HG03159 (cell line): ENCODE measurements around the gene HSPA1B.
A peak's percentile ranks its signal among the peaks of the same experiment; 100 is the strongest.
"Not testable (repeated sequence)": the region's sequence is repeated elsewhere in the genome, so short reads cannot be mapped to it uniquely, and the experiment has no call there.

ENCODE experiments used
- ATAC-seq: cut with Tn5 transposase; IDR thresholded peaks from one replicate; pipeline ENCODE4 v1.9.1; 2021; ENCODE audit warnings: mild to moderate bottlenecking, moderate library complexity; ENCODE audit not compliant: unreplicated experiment

HSPA1B gene

DNA sequence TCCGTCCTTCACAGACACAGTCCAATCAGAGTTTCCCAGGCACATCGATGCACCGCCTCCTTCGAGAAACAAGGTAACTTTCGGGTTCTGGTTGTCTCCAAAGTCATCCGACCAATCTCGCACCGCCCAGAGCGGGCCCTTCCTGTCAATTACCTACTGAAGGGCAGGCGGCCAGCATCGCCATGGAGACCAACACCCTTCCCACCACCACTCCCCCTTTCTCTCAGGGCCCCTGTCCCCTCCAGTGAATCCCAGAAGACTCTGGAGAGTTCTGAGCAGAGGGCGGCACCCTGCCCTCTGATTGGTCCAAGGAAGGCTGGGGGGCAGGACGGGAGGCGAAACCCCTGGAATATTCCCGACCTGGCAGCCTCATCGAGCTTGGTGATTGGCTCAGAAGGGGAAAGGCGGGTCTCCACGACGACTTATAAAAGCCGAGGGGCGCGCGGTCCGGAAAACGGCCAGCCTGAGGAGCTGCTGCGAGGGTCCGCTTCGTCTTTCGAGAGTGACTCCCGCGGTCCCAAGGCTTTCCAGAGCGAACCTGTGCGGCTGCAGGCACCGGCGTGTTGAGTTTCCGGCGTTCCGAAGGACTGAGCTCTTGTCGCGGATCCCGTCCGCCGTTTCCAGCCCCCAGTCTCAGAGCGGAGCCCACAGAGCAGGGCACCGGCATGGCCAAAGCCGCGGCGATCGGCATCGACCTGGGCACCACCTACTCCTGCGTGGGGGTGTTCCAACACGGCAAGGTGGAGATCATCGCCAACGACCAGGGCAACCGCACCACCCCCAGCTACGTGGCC is at the start of gene HSPA1B:
TSS of gene HSPA1B (plus strand) at position 453 of the 794 bp plus-strand sequence. CDS start at position 666, 213 bp downstream.
- ATAC-seq: peak; percentile 60

DNA sequence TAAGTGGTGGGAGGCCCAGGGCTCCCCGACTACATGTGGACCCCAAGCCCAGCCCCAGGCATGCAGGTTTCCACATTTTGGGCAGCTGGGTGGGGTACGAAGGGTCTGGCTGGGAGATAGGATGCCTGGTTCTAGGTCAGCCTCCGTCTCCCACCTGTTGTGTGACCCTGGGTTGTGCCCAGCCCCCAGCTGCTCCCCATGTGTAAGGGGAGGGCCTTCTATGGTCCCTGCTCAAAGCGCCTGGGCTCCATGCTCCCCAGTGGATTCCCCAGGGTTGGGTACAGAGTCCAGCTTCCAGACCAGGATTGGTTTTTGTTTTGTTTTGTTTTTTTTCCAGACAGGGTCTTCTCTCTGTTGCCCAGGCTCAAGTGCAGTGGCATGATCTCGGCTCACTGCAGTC is 49.3 kb upstream of the HSPA1B start:
- ATAC-seq: no peak

DNA sequence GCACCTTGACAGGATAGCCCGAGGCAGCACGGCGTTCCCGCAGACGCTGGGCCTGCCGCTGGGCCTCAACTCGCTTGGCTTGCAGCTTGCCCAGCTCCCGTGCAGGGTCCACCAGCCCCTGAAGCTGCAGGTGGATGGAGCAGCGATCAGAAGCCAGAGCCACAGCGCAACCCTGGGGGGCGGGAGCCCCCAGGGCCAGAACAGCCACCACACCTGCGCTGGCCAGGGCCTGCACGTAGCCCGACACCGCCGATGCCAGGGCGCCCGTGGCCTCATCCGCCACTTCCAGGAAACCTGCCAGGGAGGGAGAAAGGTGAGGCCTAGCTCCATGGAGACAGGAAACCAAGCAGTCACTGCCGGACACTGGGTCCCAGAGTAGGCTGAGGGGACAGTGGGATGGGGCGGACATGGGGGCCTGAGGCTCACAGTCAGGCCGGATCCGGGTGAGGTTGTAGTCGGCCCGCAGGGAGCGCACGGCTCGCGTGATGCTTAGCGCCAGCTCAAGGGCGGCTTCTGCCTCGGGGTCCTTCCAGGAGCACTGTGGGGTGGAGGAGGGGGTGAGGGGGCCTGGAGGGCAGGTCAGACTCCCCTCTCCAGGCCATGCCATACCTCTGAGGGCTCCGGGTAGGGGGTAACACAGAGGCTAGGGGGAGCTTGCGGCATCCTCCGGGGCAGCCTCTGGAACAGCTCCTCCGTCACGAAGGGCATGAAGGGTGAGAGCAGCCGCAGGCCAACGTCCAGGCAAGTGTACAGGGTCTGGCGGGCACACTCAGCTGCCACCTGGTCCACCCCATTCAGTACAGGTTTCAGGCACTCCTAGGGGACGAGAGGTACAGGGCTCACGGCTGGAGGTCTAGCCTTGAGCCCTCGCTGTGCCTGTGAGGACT is 48.3 kb upstream of the HSPA1B start:
- no peak for ATAC-seq

DNA sequence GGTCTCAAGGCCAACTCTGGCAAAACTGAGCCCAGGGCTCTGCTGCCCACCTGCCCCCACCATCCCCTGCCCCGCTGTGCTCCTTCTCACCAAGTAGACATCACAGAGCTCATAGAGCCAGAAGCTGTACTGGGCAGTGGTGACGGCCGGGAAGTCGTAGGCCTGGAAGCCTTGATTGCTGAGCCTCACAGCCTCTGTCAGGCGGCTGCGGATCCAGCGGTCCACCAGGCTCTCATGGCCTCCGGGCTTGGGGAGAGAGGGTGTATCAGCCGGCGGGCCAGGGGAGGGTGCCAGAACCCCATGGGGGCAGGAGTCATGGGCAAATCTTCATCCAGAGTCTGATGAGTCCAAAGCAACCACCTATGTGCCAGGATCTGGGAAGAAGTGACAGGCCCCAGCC is 47.6 kb upstream of the HSPA1B start:
- no peak for ATAC-seq

DNA sequence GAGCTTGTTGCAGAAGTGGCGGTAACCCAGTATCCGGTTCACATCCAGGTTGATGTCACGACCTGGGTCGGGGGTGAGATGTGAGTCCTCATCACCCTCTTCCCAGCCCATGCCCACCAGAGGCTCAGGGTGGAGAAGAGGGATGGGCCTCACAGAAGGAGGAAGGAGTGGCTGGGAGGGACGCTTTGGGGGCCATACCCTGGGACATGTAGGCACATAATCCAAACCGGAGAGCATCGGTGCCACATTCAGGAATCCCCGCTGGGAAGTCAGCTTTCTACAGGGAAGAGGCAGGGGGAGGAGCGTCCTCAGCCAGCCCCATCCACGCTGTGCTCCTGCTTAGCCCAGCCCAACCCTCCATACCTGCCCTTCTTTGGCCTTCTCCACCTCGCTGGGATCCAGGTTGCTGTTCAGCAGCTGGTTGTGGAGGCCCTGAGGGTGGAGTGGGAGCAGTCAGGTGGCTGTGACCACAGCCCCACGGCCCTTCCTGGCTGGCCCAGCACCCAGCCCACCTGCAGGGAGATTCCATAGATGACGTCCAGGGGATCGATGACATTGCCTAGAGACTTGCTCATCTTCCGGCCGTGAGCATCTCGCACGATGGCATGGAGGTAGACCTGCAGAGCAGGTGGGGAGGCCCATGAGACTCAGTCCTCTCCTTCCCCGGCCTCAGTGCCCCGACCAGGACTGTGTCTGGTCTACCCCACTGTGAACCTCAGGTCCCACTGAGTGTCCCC is 46.9 kb upstream of the HSPA1B start:
- ATAC-seq: no peak

DNA sequence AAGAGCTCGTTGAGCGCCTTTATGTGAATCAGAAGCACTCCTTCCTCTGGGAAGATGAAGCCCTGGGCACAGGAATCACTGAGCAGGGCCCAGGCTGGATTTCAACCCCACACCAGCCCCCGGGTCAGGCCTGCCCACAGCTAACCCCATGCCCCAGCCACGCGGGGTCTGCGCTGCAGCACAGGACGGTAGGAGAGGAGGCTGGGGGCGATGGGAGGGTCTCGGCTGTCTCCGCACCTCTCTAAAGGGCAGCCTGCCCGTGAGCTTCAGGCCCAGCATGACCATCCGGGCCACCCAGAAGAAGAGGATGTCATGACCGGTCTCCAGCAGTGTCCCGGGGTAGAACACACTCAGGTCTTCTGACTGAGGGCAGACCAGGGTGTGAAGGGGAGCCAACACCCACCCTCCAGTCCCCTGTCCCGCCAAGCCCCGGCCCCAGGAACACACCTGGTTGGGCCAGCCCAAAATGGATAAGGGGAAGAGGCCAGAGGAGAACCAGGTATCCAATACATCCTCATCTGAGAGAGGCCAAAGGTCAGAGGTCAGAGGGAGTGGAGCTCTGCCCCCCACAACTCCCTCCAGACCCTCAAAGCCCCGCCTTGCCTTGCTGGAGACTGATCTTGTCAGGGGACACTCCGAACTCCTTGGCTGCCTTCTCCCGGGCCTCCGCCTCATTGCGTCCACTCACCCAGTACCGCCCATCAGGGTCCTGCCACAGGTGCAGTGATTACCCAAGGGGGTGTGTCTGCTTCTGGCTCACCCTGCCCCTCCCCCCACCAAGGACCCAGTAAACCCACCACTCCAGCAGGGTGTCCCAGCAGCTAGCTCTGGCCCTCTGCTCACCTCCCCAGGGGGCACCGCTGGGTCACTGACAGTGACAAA is 46.1 kb upstream of the HSPA1B start:
- ATAC-seq: no peak

DNA sequence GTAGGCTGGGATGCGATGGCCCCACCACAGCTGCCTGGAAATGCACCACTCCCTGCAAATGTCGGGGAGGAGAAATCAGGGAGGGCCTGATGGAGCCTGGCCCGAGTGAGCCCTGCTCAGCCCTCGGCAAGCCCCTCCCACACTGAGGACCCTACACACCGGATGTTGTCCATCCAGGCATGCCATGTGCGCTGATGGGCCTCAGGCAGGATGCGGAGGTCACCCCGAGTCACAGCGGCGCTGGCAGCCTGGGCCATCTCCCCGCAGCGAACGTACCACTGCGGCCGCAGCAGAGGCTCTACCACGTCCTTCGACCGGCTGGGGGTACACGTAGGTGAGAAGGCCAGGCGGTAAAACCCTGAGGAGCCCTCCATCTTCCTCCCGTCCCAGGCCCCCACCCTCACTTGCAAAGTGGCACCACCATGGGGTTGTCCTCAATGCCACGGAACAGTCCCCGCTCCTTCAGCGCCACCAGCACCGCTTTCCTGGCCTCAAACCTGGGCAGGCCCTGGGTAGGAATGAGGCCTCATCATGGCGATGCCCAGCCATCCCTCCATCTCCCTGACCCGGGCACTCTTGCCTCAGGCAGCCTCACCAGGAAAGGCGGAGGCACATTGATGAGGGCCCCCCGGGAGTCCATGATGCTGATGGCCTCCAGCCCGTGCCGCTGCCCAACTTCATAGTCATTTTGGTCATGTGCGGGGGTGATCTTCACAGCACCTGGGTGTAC is 45.2 kb upstream of the HSPA1B start:
- ATAC-seq: no peak

DNA sequence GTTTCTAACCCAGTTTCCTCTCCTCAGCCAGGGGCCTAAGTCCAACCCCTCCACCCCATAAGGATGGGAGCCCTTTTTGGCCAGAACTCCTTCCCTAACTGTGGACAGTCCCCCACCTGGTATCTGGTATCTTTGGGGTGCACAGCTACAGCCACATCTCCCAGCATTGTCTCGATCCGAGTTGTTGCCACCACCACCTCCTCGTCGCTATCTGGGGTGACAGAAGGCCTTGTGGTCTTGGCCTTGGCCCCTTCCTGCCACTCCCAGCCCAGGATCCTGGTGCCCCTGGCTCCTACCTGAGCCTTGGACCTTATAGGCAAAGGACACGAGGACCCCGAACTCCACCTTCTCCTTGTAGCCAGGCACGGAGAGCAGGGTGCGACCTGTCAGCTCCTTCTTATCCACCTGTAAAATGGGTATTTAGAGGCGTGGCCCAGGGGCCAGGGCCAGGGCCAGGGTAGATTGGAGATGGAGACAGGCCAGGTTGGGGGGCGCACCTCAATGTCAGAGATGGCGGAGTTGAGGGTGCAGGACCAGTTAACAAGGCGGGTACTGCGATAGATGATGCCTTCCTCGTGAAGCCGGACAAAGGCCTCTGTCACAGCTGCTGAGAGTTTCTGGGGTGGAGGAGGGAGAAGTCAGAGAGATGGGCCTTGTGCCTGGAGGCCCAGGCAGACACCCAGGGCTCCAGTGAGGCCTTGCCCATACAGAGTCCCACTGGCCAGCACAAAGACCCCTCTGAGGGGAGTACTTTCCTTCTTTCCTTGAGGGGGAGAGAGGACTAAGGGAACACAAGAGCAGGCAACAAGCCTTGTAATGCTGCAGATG is 43.2 kb upstream of the HSPA1B start:
- no peak for ATAC-seq

DNA sequence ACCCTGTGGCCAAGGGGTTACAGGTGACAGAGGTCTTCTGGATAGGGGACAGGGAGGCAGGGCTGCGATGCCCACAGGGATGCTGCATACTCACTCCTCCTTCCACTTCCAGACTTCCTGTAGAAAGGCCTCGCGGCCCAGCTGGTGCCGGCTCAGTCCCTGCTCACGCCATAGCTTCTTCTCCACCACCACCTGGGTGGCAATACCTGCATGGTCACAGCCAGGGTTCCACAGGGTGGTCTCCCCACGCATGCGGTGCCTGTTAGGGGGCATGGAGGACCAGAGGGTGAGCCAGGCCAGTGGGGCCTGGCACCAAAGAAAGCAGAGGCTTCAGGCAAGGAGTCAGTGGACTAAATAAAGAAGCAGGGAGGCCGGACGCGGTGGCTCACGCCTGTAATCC is 42.1 kb upstream of the HSPA1B start:
- ATAC-seq: no peak

DNA sequence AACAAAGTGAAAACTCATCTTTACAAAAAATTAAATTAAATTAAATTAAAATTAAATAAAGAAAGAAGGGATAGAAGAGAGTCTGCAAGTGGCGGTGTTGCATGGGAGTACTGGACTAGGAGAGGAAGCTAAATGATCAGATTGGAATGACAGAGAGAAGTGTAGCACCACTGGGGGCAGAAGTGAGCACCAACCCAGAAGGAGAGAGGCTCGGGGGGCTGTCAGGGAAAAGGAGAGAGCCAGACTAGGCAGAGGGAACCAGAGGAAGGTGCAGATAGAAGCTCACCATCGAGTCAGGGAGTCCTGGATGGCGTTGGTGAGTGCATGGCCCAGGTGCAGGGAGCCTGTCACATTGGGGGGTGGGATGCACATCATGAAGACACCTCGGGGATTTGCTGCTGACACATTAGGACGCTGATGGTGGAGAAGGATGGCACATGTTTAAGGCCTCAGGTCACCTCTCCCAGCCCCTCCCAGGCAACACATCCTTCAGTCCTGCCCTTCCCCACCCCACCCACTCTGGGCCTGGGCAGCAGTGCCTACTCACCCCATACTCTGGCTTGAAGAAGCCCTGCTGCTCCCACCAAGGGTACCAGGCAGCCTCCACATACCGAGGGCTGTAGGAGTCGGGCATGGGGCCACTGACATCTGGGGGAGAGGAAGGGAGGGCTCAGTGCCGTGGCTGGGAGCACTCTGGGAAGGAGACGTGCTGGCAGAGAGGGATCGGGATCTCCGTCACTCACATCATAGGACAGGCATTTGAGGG is 36.0 kb upstream of the HSPA1B start:
- no peak for ATAC-seq

DNA sequence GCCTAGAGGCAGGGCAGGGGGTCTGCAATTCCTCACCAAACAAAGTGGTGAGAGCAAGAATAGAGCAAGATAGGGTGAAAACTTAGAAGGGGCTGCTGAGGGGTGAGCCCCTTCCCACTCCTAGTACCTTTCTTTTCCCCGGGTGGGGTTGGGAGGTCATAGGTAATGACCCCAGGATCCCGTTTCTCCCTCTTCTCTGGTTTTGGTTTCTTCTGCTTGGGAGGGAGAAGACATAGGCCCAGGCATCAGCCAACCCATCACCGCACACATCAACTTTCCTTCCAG is 35.5 kb upstream of the HSPA1B start:
- no peak for ATAC-seq

DNA sequence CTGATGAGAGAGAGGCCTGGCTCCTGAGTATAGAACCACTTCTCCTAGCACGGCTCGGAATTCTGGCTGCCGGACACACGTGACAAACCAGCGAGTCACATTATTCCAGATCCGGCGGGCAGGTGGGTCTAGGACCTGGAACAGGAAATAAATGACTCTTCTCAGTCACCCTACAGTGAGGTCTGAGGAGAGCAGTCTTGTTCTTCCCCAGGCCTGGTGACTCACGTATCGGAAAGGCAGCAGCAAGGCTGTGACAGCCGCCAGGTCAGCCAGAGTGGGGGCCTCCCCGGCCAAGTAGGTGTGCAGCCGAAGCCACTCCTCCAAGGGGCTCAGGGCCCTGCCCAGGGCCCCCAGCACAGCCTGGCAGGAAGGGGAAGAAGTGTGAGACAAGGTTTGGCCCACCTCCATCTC is 34.8 kb upstream of the HSPA1B start:
- ATAC-seq: no peak

DNA sequence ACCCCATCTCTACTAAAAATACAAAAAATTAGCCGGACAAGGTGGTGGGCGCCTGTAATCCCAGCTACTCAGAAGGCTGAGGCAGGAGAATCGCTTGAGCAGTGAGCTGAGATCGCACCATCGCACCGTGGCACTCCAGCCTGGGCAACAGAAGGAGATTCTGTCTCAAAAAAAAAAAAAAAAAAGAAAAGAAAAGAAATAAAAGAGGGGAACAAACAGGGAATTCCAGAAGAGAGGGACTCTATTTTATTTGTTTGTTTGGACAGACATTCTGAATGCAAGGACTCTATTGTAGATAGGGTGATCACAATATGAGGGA is 33.7 kb upstream of the HSPA1B start:
- not testable (repeated sequence) for ATAC-seq

DNA sequence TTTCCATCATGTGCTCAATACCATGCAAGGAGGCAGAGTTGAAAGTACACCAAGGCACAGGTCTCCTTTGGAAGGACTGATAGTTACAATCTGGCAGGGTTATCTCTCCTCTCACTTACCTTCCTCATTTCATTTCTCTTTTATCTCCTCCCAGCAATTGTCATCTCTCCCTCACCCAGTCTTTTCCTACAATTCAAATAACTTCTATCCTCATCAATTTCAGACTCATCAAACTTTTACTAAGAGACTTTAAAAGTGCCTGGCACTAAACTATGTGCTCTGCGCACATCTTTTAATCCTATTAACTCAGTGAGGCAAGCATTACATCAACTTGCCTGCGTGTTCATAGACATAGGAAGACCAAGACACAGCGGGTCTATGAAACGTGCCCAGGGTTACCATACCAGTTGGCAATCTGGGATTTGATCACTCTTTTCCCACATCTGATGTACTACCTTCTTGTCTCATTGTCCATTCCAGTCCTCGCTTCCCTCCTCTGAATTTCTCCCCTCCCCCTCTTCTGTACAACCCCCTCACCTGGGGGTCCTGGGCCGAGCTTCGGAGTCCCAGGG is 33.2 kb upstream of the HSPA1B start:
- no peak for ATAC-seq

DNA sequence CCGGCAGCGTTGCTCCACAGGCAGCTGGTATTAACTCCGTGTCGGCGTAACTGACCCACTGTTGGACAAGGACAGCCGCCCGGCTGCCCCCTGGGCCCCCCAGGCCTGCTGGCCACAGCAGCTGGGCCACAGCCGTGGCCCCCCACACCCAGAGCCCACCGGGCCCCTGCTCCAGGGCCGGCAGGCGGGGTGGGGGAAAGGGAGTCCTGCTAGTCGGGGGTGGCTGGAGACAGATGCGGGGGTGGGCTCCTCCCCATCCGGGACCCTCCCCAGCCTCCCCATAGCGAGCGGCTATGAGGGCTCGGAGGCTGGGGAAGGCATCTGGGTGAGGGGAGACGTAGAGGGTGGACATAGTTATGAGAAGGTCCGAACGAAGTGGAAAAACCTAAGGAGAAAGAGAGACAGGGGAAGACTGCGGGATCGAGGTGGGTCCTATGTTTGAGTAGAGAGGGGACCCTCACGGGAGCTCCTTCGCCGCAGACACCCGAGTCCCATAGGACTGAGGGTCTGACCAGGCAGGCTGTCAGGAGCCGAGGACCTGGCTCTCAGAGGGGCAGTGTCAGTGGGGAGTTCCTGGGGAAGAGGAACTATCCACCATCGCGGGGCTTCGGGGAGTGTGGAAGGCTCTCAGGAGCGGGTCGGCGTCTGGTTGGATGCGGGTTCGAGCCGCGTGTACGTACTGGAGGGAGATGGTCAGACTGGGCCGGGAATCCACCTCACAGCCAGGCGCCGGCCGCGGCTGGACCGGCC is 32.5 kb upstream of the HSPA1B start:
- ATAC-seq: no peak

DNA sequence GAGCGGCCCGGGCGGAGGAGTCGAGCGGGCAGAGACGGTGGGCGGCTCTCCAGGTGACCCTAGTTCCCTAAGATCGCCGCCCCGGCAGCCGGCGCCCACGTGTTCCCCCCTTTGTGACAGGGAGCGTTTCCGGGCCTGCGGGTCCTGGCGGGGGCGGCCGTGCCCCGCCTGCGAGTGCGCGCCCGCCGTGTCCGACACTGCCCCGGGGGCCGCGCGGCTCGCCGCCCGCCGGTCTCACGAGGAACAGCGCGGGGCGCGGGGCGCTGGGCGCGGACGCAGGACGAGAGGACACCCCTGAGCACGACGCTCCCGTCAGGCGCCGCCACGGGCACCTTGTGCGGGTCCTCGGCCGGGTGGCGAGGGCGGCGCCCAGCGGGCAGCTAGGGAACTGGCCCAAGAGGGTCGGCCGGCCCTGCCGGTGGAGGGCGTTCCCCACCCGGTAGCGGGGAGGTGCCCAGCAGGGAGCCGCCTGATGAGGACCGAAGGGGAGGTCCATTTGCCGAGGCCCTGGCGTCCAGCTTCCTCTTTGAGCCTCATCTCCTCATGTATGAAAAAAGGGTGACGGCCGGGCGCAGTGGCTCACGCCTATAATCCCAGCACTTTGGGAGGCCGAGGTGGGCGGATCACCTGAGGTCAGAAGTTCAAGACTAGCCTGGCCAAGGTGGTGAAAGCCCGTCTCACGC is 31.8 kb upstream of the HSPA1B start, which contains the start of gene VARS1:
TSS of gene VARS1 (minus strand) at position 137 of the 683 bp plus-strand sequence. CDS start 535 bp downstream, outside the sequence.
- ATAC-seq: peak; percentile 74

DNA sequence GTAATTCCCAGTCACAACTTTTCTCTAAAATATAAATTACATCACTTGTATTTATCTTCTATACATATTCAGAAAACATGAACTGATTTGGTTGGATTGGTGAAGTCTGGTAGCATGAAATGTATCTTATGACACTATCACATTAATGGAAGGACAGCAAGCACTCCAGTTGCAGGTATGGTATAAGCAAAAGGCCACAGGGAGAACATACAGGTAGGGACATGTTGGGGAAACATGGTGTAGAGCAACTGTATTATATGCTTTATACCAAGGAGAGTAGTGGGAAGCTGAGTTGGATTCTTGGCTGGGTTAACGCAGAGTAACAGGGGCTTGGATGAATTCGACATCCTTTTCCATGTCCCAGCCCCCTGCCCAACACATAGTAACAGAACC is 30.5 kb upstream of the HSPA1B start:
- ATAC-seq: no peak
